ENCODE results near the gene PTH2R.

GRCh38 chr2:208515099-208515498 lies 108.5 kb downstream of the PTH2R start:
- TF ChIP-seq EZH2 (IDR thresholded peaks at IDR 0.05; ENCODE audit: insufficient read depth, poor library complexity, severe bottlenecking) (no peak), EZH2phosphoT487 (IDR thresholded peaks at IDR 0.05; ENCODE audit: insufficient read depth, low read depth) (no peak)
